ENCODE measurements around the gene BRPF1.

BRPF1 gene

GRCh38 chr3:9703736-9704346, 27.7 kb upstream of the BRPF1 start, which contains the start of gene CPNE9:
Gene CPNE9, plus strand, starts transcription at chr3:9703833. Its CDS starts 164 bp downstream, at chr3:9703997.
- DNase-seq (ENCODE audit: low read depth): no peak

DNA sequence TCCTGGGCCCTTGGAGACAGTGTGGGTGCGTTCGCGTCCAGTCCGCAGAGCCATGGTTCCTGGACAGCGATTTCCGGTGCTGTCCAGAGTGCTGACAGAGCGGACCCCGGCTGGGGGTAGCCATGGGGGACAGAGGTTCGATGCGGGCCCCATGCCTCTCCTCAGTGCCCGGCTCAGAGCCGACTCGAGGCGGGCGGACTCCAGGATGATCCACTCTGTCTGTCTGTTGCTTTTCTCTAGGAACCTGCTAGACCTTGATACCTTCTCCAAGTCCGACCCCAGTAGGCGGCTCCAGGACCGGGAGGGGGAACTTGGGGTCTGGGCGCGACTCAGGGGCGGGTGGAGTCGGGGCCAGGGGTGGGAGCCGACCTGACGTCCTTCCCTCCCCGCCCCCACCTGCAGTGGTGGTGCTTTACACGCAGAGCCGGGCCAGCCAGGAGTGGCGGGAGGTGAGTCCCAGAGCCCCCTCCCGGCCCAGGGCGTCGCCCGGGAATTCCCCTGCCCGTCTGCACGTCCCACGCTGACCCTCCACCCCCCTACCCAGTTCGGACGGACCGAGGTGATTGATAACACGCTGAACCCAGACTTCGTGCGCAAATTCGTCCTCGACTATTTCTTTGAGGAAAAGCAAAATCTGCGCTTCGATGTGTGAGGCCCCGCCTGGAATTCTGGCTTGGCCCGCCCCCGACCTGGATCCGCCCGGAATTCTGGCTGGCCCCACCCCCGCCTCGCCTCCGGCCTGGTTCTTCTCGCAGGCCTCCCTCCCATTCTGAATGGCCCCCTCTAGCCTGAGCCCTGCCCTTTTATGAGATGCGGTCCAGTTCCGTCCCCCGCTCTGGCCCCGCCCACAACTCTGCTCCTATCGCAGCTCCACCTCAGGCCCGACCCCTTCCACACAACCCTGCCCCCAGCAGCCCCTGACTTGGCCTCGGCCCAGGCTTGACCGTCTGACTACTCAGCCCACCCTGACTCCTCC, 26.9 kb upstream of the BRPF1 start:
- DNase-seq (ENCODE audit: low read depth): no peak

- DNase-seq (ENCODE audit: low read depth): no peak
Observed at GRCh38 chr3:9710174-9710739, 21.3 kb upstream of the BRPF1 start.

DNA sequence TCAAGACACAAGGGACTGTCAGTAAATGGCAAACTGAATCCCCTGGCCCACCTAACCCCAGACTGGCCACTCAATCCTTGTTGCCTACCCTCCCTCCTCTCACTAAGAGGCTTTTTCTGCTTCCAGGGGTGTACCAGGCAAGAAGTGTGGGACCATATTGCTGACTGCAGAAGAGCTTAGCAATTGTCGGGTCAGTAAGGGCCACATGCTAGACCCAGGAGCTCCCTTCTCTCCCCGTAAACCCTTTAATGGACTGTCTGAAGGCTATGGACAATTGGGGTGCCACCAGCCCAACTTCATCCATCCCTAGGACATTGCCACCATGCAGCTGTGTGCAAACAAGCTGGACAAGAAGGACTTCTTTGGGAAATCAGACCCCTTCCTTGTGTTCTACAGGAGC, 19.1 kb upstream of the BRPF1 start:
- no peak for DNase-seq (ENCODE audit: low read depth)

- no peak for DNase-seq (ENCODE audit: low read depth)
Observed at GRCh38 chr3:9713142-9713541, 18.4 kb upstream of the BRPF1 start.

GRCh38 chr3:9715136-9715535, 16.4 kb upstream of the BRPF1 start:
- DNase-seq (ENCODE audit: low read depth): no peak

DNA sequence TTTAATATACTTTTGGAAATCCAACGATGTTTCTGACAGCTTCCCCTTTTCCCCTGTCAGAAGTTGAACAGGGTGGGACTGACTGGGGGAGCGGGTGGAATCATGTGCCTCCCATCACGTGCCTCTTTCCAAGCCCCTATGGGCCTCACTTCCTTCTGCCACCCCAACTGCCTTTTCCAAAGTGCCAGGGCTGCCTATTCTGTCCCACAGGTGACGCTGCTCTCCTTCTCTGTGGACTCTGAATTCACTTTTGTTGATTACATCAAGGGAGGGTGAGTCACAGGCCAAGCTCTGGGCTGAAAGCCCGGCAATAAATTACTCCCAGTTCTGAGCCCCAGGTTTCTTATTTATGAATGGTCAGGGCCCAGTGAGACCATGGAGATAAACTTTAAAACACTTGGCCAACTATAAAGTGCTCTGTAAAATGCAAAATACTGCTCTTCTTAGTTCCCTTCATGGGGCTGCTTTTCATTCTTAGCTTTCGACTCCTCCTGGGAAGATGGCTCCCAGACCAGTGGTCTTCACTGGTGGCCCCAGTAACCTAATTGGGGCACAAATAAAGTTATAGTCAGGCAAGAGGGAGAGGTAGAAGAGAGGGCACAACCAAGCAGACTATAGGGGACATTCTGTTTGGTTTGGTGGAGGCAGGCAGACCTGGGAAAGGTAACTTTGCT, 15.6 kb upstream of the BRPF1 start:
- peak; percentile 82 for DNase-seq (ENCODE audit: low read depth)

- no peak for DNase-seq (ENCODE audit: low read depth)
Observed at GRCh38 chr3:9716801-9717555, 14.6 kb upstream of the BRPF1 start.

GRCh38 chr3:9717563-9717962, 14.0 kb upstream of the BRPF1 start:
- DNase-seq (ENCODE audit: low read depth): no peak

DNA sequence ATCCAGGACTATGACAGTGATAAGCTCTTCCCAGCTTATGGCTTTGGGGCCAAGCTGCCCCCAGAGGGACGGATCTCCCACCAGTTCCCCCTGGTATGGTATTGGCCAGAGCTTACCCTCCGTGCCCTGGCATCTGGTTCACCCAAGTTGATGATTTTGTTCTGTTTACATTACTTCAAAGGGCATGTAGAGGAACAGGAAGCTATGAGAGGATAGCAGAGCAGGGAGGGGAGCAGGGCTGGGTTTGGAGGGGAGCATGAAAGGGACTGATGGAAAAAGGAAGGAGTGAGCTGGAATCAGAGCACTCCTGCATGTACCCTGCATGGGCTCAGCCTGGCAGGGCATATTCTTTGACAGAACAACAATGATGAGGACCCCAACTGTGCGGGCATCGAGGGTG, 13.4 kb upstream of the BRPF1 start:
- DNase-seq (ENCODE audit: low read depth): no peak

- DNase-seq (ENCODE audit: low read depth): no peak
Observed at GRCh38 chr3:9721015-9721699, 10.4 kb upstream of the BRPF1 start.

DNA sequence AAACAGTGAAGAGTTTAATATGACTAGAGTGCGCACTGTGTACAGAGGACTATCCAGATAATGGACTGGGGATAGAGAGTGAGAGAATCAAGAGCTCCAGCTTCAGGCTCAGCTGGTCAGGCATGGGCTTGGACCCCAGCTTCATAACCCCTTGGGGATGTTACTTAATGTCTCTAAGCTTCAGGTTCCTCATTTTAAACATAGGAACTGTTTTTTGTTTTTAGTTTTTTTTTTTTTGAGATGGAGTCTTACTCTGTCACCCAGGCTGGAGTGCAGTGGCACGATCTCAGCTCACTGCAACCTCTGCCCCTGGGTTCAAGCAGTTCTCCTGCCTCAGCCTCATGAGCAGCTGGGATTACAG, 9.9 kb upstream of the BRPF1 start:
- no peak for DNase-seq (ENCODE audit: low read depth)

- no peak for DNase-seq (ENCODE audit: low read depth)
Observed at GRCh38 chr3:9725775-9726515, 5.6 kb upstream of the BRPF1 start.

GRCh38 chr3:9727041-9727595, 4.4 kb upstream of the BRPF1 start:
- no peak for DNase-seq (ENCODE audit: low read depth)

- no peak for DNase-seq (ENCODE audit: low read depth)
Observed at GRCh38 chr3:9727743-9728142, 3.8 kb upstream of the BRPF1 start.

DNA sequence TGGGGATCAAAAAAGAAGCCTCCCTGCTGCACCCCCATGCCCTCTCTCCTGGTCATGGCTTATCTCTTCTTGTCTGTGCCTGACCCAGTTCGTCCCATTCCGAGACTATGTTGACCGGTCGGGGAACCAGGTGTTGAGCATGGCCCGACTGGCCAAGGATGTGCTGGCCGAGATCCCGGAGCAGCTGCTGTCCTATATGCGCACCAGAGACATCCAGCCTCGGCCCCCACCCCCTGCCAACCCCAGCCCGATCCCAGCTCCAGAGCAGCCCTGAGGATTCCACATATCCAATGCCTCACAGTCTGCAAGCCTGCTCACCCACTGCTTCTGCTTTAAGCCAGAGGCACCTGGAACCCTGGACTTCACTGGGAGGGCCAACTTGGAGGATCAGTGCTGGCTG, 2.1 kb upstream of the BRPF1 start:
- DNase-seq (ENCODE audit: low read depth): no peak

DNA sequence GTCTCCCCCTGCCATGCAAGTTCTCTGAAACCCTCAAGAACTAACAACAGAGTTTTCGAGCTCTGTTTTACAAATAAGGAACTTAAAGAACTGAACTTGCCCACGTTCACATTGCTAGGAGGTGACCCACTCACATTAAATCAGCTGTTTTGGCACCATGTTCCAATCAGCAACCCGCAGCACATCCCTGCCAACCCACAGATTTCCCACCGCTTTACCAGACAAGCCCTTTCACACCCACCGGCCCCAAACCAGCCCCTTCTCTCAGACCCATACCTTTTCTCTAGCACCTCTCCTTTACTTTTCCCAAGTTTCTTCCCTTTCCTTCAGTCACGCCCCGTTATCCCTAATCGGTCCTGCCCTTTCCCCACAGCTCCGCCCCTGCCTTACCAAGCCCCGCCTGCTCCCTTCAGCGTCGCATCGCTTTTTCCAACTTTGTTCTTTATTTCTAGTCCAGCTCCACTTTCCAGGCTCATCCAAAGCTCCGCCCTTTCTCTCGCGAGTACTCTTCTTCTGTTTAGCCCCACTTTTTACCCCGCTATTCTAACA, 804 bp upstream of the BRPF1 start:
- DNase-seq (ENCODE audit: low read depth): no peak

DNA sequence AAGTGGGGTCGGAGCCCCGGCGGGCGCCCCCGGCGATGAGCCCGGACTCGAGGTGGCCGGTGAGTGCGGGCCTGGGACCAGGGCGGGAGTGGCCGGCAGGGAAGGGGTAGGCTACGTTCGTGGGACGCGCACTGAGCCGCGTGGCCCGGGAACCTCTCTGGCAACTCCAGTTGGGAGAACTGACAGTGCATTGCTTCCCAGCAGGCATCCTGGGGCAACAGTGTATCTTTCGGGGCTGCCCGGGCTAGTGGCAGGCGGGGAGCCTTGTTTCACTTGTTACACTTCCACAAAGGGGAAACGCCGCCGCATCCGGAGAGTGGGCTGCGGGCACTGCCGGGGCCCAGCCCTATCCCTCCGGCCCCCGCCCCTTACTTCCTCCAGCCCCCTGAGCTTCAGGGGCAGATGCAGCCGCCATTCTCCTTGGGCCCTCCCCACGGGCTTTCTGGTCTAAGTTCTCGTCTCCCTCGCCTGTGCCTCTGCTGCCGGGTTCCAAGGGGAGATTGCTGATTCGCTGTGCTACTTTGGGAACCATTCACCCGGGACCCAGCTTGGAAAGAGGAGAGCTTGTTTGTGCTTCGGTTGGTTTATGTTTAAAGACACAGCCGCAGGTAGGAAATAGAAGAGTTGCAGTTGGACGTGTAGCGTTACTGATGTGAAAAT, 675 bp downstream of the BRPF1 start:
- no peak for DNase-seq (ENCODE audit: low read depth)

DNA sequence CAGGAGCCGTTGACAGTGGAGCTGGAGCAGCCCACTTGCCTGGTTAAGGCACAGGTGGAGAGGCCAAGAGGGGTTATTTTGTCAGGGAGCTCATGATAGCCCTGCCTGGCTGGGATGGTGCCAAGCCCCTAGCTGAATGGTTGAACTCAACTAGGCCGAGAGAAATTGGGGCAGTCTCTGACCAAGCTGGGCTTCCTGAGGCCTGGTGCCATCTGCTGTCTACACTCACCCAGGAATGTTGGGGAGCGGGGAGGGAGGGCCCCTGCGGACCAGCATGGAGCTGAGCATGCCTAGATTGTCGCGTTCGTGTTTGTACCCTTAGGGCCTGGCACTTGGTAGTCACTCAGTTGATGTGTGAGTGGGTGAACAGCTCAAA, 1.2 kb downstream of the BRPF1 start:
- DNase-seq (ENCODE audit: low read depth): no peak

Measured in HS-5 (cell line).